Fibroblast of pulmonary artery (primary cell): ENCODE results near the gene CCDC174.

Experiments
- DNase-seq: peaks from one replicate; pipeline ENCODE4 v3.0.0-alpha.2; 2010; ENCODE audit warnings: low read depth
- H3K4me3 ChIP-seq: replicated peaks from 2 replicates; pipeline ENCODE4 v1.5.1; 2011; ENCODE audit warnings: low read depth, mild to moderate bottlenecking, control low read depth, low read length, moderate library complexity
- CTCF ChIP-seq: IDR thresholded peaks from 2 replicates; pipeline ENCODE4 v1.5.1; 2011; ENCODE audit warnings: mild to moderate bottlenecking, control low read depth, low read length, inconsistent platforms; ENCODE audit errors: missing control alignments

Gene CCDC174

GRCh38 chr3:14617508-14618023 lies 34.0 kb upstream of the CCDC174 start:
- H3K4me3 ChIP-seq: no peak overlapping the region
- no peak for DNase-seq
- TF ChIP-seq CTCF: no peak

GRCh38 chr3:14619605-14620004 lies 32.0 kb upstream of the CCDC174 start:
- no peak overlapping the region for H3K4me3 ChIP-seq
- no peak for DNase-seq
- TF ChIP-seq CTCF: no peak

GRCh38 chr3:14620512-14620911 lies 31.1 kb upstream of the CCDC174 start:
- no peak overlapping the region for H3K4me3 ChIP-seq
- no peak for TF ChIP-seq CTCF
- DNase-seq: no peak

GRCh38 chr3:14621093-14621492 lies 30.5 kb upstream of the CCDC174 start:
- TF ChIP-seq CTCF: no peak
- no peak overlapping the region for H3K4me3 ChIP-seq
- no peak for DNase-seq

- no peak overlapping the region for H3K4me3 ChIP-seq
- no peak for DNase-seq
- TF ChIP-seq CTCF: no peak
These were observed 29.2 kb upstream of the CCDC174 start for GRCh38 chr3:14622368-14622767.

GRCh38 chr3:14623569-14624051 lies 28.0 kb upstream of the CCDC174 start:
- no peak overlapping the region for H3K4me3 ChIP-seq
- no peak for TF ChIP-seq CTCF
- no peak for DNase-seq

- no peak overlapping the region for H3K4me3 ChIP-seq
- TF ChIP-seq CTCF: no peak
- no peak for DNase-seq
These were observed 27.1 kb upstream of the CCDC174 start for GRCh38 chr3:14624498-14624897.
